ENCODE measurements around the gene FRAS1.

GRCh38 chr4:78179196-78179595 is 122.1 kb downstream of the FRAS1 start:
- TF ChIP-seq, protein P1, sequence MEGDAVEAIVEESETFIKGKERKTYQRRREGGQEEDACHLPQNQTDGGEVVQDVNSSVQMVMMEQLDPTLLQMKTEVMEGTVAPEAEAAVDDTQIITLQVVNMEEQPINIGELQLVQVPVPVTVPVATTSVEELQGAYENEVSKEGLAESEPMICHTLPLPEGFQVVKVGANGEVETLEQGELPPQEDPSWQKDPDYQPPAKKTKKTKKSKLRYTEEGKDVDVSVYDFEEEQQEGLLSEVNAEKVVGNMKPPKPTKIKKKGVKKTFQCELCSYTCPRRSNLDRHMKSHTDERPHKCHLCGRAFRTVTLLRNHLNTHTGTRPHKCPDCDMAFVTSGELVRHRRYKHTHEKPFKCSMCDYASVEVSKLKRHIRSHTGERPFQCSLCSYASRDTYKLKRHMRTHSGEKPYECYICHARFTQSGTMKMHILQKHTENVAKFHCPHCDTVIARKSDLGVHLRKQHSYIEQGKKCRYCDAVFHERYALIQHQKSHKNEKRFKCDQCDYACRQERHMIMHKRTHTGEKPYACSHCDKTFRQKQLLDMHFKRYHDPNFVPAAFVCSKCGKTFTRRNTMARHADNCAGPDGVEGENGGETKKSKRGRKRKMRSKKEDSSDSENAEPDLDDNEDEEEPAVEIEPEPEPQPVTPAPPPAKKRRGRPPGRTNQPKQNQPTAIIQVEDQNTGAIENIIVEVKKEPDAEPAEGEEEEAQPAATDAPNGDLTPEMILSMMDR (IDR thresholded peaks at IDR 0.05; ENCODE audit: insufficient read depth, low read depth, low read length) = no peak
- TF ChIP-seq EZH2 (IDR thresholded peaks at IDR 0.05; ENCODE audit: insufficient read depth, low read length) = no peak
